Astrocyte (in vitro differentiated cells and primary cell): Measurements from ENCODE around the gene OSBPL2. TPM values are rescaled to one million over a fixed set of nuclear protein-coding genes. Genes with fewer than 3 reads are reported as not detected.

Experiments
- DNase-seq: peaks from one replicate; pipeline ENCODE4 v3.0.0-alpha.2; 2010; ENCODE audit warnings: low read depth
- FAIRE-seq: peaks from 2 replicates; lab custom pipeline; 2011; peaks lifted over from hg19 to GRCh38; lab: Jason Lieb, UNC
- H2AFZ ChIP-seq: 2 replicates; pipeline ENCODE4 v1.6.0; 2012; ENCODE audit warnings: low read depth, low read length, inconsistent platforms
- H3K27ac ChIP-seq: 2 replicates; pipeline ENCODE4 v1.5.1; 2011; ENCODE audit warnings: low read depth, low read length, inconsistent platforms
- H3K27me3 ChIP-seq: 2 replicates; pipeline ENCODE4 v1.6.0; 2011; ENCODE audit warnings: low read length, inconsistent platforms; ENCODE audit not compliant: insufficient read depth
- H3K36me3 ChIP-seq: 2 replicates; pipeline ENCODE4 v1.5.1; 2011; ENCODE audit warnings: low read length, inconsistent platforms; ENCODE audit not compliant: insufficient read depth
- H3K4me1 ChIP-seq: 2 replicates; pipeline ENCODE4 v1.5.1; 2011; ENCODE audit warnings: low read length, inconsistent platforms; ENCODE audit not compliant: insufficient read depth
- H3K4me2 ChIP-seq: 2 replicates; pipeline ENCODE4 v1.6.0; 2012; ENCODE audit warnings: low read length, inconsistent platforms
- H3K4me3 ChIP-seq: 2 replicates; pipeline ENCODE4 v1.5.1; 2011; ENCODE audit warnings: low read depth, mild to moderate bottlenecking, low read length, inconsistent platforms; ENCODE audit not compliant: insufficient read depth
- H3K79me2 ChIP-seq: 2 replicates; pipeline ENCODE4 v1.6.0; 2012; ENCODE audit warnings: mild to moderate bottlenecking, low read length, inconsistent platforms; ENCODE audit not compliant: insufficient read depth
- H3K9ac ChIP-seq: 2 replicates; pipeline ENCODE4 v1.6.0; 2012; ENCODE audit warnings: mild to moderate bottlenecking, low read length, inconsistent platforms
- H3K9me3 ChIP-seq: 2 replicates; pipeline ENCODE4 v1.5.1; 2012; ENCODE audit warnings: low read depth, mild to moderate bottlenecking, low read length, inconsistent platforms; ENCODE audit not compliant: insufficient read depth
- H4K20me1 ChIP-seq: 2 replicates; pipeline ENCODE4 v1.6.0; 2012; ENCODE audit warnings: low read length, inconsistent platforms; ENCODE audit not compliant: insufficient read depth
- H3K27ac Mint-ChIP-seq: one replicate; pipeline ENCODE4 v1.8.0; 2021; ENCODE audit warnings: mild to moderate bottlenecking, mixed read lengths; ENCODE audit not compliant: unreplicated experiment
- H3K27me3 Mint-ChIP-seq: one replicate; pipeline ENCODE4 v1.8.0; 2021; ENCODE audit warnings: low read depth, mixed read lengths; ENCODE audit not compliant: unreplicated experiment
- H3K36me3 Mint-ChIP-seq: one replicate; pipeline ENCODE4 v1.8.0; 2021; ENCODE audit warnings: low read depth, mixed read lengths; ENCODE audit not compliant: unreplicated experiment
- H3K4me1 Mint-ChIP-seq: one replicate; pipeline ENCODE4 v1.8.0; 2021; ENCODE audit warnings: low read depth, mixed read lengths; ENCODE audit not compliant: unreplicated experiment
- H3K4me3 Mint-ChIP-seq: one replicate; pipeline ENCODE4 v1.8.0; 2021; ENCODE audit warnings: mild to moderate bottlenecking, moderate library complexity, mixed read lengths; ENCODE audit not compliant: unreplicated experiment
- H3K9me3 Mint-ChIP-seq: one replicate; pipeline ENCODE4 v1.8.0; 2021; ENCODE audit warnings: mild to moderate bottlenecking, mixed read lengths; ENCODE audit not compliant: unreplicated experiment
- CTCF ChIP-seq: IDR thresholded peaks from 2 replicates; pipeline ENCODE4 v1.5.1; 2011; ENCODE audit warnings: low read depth, mild to moderate bottlenecking, inconsistent platforms, low read length, moderate library complexity; ENCODE audit not compliant: insufficient read depth
- EZH2 ChIP-seq: IDR thresholded peaks from 2 replicates; pipeline ENCODE4 v1.6.1; 2012; ENCODE audit warnings: mild to moderate bottlenecking, low read length, inconsistent platforms; ENCODE audit not compliant: insufficient read depth
- total RNA-seq: library from RNA; stranded (reverse); gene quantifications from 2 replicates; pipeline ENCODE4 v1.2.1, GENCODE V29; 2021

Gene OSBPL2
- total RNA-seq, 1 donor from 2014 or later, result 60.3 TPM

GRCh38 chr20:62193079-62194025, 45.0 kb upstream of the OSBPL2 start:
- H3K79me2 ChIP-seq, result peaks cover 37% of the 10 kb centered on the region
- DNase-seq, result no peak

GRCh38 chr20:62195075-62195405, 43.3 kb upstream of the OSBPL2 start:
- no peaks in the 10 kb centered on the region for H3K4me1 ChIP-seq
- peaks cover 45% of the 10 kb centered on the region for H4K20me1 ChIP-seq
- no peaks in the 10 kb centered on the region for H3K27me3 Mint-ChIP-seq
- H3K27ac Mint-ChIP-seq, result no peak overlapping the region
- H3K36me3 ChIP-seq, result peaks cover 11% of the 10 kb centered on the region
- FAIRE-seq, result no peak
- H3K4me1 Mint-ChIP-seq, result no peaks in the 10 kb centered on the region
- no peaks in the 10 kb centered on the region for H3K27me3 ChIP-seq
- H3K79me2 ChIP-seq, result peaks cover 24% of the 10 kb centered on the region
- H3K4me3 Mint-ChIP-seq, result no peak overlapping the region
- TF ChIP-seq CTCF (no peak), EZH2 (no peak)
- H3K27ac ChIP-seq, result no peak overlapping the region
- H3K9ac ChIP-seq, result no peak overlapping the region
- H2AFZ ChIP-seq, result no peak overlapping the region
- no peaks in the 10 kb centered on the region for H3K9me3 ChIP-seq
- peaks cover 24% of the 10 kb centered on the region for H3K36me3 Mint-ChIP-seq
- no peak for DNase-seq
- H3K4me3 ChIP-seq, result no peak overlapping the region
- no peak overlapping the region for H3K4me2 ChIP-seq
- H3K9me3 Mint-ChIP-seq, result no peaks in the 10 kb centered on the region

More at GRCh38 chr20:62193079-62194025, 45.0 kb upstream of the OSBPL2 start:
- Histone ChIP-seq H3K4me1 (no peaks in the 10 kb centered on the region), H2AFZ (no peak overlapping the region), H3K9ac (no peak overlapping the region), H3K9me3 (no peaks in the 10 kb centered on the region), H3K4me2 (no peak overlapping the region), H3K4me3 (no peak overlapping the region), H3K27ac (no peak overlapping the region), H3K27me3 (no peaks in the 10 kb centered on the region), H4K20me1 (peaks cover 57% of the 10 kb centered on the region), H3K36me3 (peaks cover 11% of the 10 kb centered on the region)
- TF ChIP-seq EZH2, result no peak
- H3K9me3 Mint-ChIP-seq, result no peaks in the 10 kb centered on the region
- peaks cover 13% of the 10 kb centered on the region for H3K36me3 Mint-ChIP-seq
- no peaks in the 10 kb centered on the region for H3K4me1 Mint-ChIP-seq
- no peaks in the 10 kb centered on the region for H3K27me3 Mint-ChIP-seq
- H3K27ac Mint-ChIP-seq, result no peak overlapping the region
- no peak overlapping the region for H3K4me3 Mint-ChIP-seq
- FAIRE-seq, result no peak

GRCh38 chr20:62195736-62196135, 42.6 kb upstream of the OSBPL2 start:
- Mint-ChIP-seq H3K36me3 (peaks cover 30% of the 10 kb centered on the region), H3K9me3 (no peaks in the 10 kb centered on the region), H3K4me3 (peak overlapping the region; percentile 23), H3K4me1 (no peaks in the 10 kb centered on the region), H3K27me3 (no peaks in the 10 kb centered on the region), H3K27ac (no peak overlapping the region)
- H3K9ac ChIP-seq, result no peak overlapping the region
- H3K4me2 ChIP-seq, result no peak overlapping the region
- FAIRE-seq (no peak), DNase-seq (no peak)
- no peak for TF ChIP-seq CTCF
- TF ChIP-seq EZH2, result no peak
- peaks cover 14% of the 10 kb centered on the region for H3K36me3 ChIP-seq
- no peak overlapping the region for H2AFZ ChIP-seq
- H3K4me3 ChIP-seq, result no peak overlapping the region
- H3K9me3 ChIP-seq, result no peaks in the 10 kb centered on the region
- no peak overlapping the region for H3K27ac ChIP-seq
- peaks cover 39% of the 10 kb centered on the region for H4K20me1 ChIP-seq
- H3K4me1 ChIP-seq, result no peaks in the 10 kb centered on the region
- peaks cover 17% of the 10 kb centered on the region for H3K79me2 ChIP-seq
- no peaks in the 10 kb centered on the region for H3K27me3 ChIP-seq
